HCT116 (cell line): ENCODE data around the gene FILIP1. TPM values are rescaled to one million over a fixed set of nuclear protein-coding genes. Genes with fewer than 3 reads are reported as not detected.

Experiments
- ATAC-seq: fragments of 200-7000 bp; cut with Tn5 transposase; 2 replicates; pipeline ENCODE4 v1.9.1; 2020; ENCODE audit warnings: mild to moderate bottlenecking, moderate library complexity
- BruUV-seq: library from RNA; stranded (reverse); fragments of 400-500 nt; replicated peaks from 2 replicates; lab custom pipeline; 2021; lab: Mats Ljungman, UMichigan
- CTCF ChIA-PET: fragments of 300-600 bp; sonication (Branson Sonifier 250); formaldehyde crosslinking; loops from one replicate; lab custom pipeline; 2021; ENCODE audit warnings: antibody characterized with exemption; lab: Charles Lee
- POLR2A ChIA-PET: fragments of 300-600, 350-600 bp; sonication (Branson Sonifier 250); formaldehyde crosslinking; loops from one replicate; lab custom pipeline; 2021; ENCODE audit warnings: antibody characterized with exemption; lab: Charles Lee
- RAD21 ChIA-PET, 2 experiments: fragments of 300-600 bp; sonication (Branson Sonifier 250); formaldehyde crosslinking; loops; one replicate each; lab custom pipeline; 2023; ENCODE audit warnings: low total read pairs in 2 of 2; ENCODE audit not compliant: uncharacterized antibody in 2 of 2, unreplicated experiment in 2 of 2, low non-redundant PET in 1 of 2; lab: Charles Lee
- DNase-seq: peaks from one replicate; pipeline ENCODE4 v3.0.0-alpha.2; 2010; ENCODE audit warnings: low read depth, low spot score
- H2AFZ ChIP-seq: fragments of 200-600 bp; shearing (Covaris generic), sonication (generic); 2 replicates; pipeline ENCODE4 v1.6.1; 2017; ENCODE audit warnings: low read depth, mixed run types, mixed read lengths, antibody characterized with exemption, low read length; ENCODE audit not compliant: poor library complexity, severe bottlenecking
- H3K27ac ChIP-seq: 2 replicates; pipeline ENCODE4 v1.5.1; 2012; ENCODE audit warnings: low read depth, low read length
- H3K27me3 ChIP-seq: fragments of 200-600 bp; sonication (generic); 2 replicates; pipeline ENCODE4 v1.6.1; 2016; ENCODE audit warnings: mixed run types, low read length, mixed read lengths; ENCODE audit not compliant: insufficient read depth
- H3K36me3 ChIP-seq, 2 experiments: fragments of 200-500 bp in 1 of 2; fragments of 200-600 bp in 1 of 2; sonication (Bioruptor generic) in 1 of 2; sonication (generic) in 1 of 2; 2 replicates each; pipeline versions ENCODE4 v1.5.1 to v1.6.1; 2014 to 2016; ENCODE audit warnings: low read length in 2 of 2, inconsistent platforms in 1 of 2, mixed read lengths in 1 of 2, mixed run types in 1 of 2; ENCODE audit not compliant: insufficient read depth in 2 of 2, control insufficient read depth in 1 of 2
- H3K4me1 ChIP-seq, 2 experiments: fragments of 200-600 bp in 1 of 2; sonication (generic) in 1 of 2; 2 replicates each; pipeline versions ENCODE4 v1.5.1 to v1.6.1; 2012 to 2017; ENCODE audit warnings: low read length in 2 of 2, inconsistent platforms in 1 of 2, mild to moderate bottlenecking in 1 of 2, mixed read lengths in 1 of 2, mixed run types in 1 of 2, moderate library complexity in 1 of 2; ENCODE audit not compliant: insufficient read depth in 2 of 2, control insufficient read depth in 1 of 2
- H3K4me2 ChIP-seq: fragments of 200-600 bp; sonication (generic); 2 replicates; pipeline ENCODE4 v1.6.1; 2017; ENCODE audit warnings: mixed run types, low read length, mixed read lengths
- H3K4me3 ChIP-seq, 2 experiments: fragments of 200-600 bp in 1 of 2; sonication (generic) in 1 of 2; replicated peaks in 1 of 2; 2 replicates each; pipeline ENCODE4 v1.5.1; 2011 to 2016; ENCODE audit warnings: low read length in 2 of 2, control low read depth in 1 of 2, low read depth in 1 of 2, mild to moderate bottlenecking in 1 of 2, mixed read lengths in 1 of 2, mixed run types in 1 of 2
- H3K79me2 ChIP-seq: fragments of 200-600 bp; sonication (generic); 2 replicates; pipeline ENCODE4 v1.6.1; 2017; ENCODE audit warnings: mild to moderate bottlenecking, mixed run types, low read length, moderate library complexity, mixed read lengths; ENCODE audit not compliant: insufficient read depth
- H3K9ac ChIP-seq: fragments of 200-600 bp; sonication (generic); 2 replicates; pipeline ENCODE4 v1.6.1; 2016; ENCODE audit warnings: low read length, mixed read lengths
- H3K9me2 ChIP-seq: fragments of 200-600 bp; sonication (generic), shearing (Covaris generic); 2 replicates; pipeline ENCODE4 v1.6.1; 2017; ENCODE audit warnings: mixed run types, mild to moderate bottlenecking, moderate library complexity; ENCODE audit not compliant: insufficient read depth
- H3K9me3 ChIP-seq, 2 experiments: fragments of 200-500 bp in 1 of 2; fragments of 200-600 bp in 1 of 2; sonication (Bioruptor generic) in 1 of 2; sonication (generic) in 1 of 2; 2 replicates each; pipeline ENCODE4 v1.6.1; 2014 to 2017; ENCODE audit warnings: low read length in 2 of 2, mixed read lengths in 2 of 2, inconsistent platforms in 1 of 2, low read depth in 1 of 2, mild to moderate bottlenecking in 1 of 2, mixed run types in 1 of 2, moderate library complexity in 1 of 2; ENCODE audit not compliant: control insufficient read depth in 1 of 2, insufficient read depth in 1 of 2
- H4K20me1 ChIP-seq: fragments of 200-600 bp; sonication (generic), shearing (Covaris generic); 2 replicates; pipeline ENCODE4 v1.6.1; 2017; ENCODE audit warnings: mixed run types, mild to moderate bottlenecking, moderate library complexity; ENCODE audit not compliant: insufficient read depth
- CEBPB ChIP-seq: IDR thresholded peaks from 2 replicates; pipeline ENCODE4 v1.6.1; 2012; ENCODE audit warnings: low read depth
- EZH2 ChIP-seq: fragments of 200-600 bp; sonication (generic); IDR thresholded peaks from 2 replicates; pipeline ENCODE4 v1.6.1; 2017; ENCODE audit warnings: antibody characterized with exemption, mixed run types
- FOSL1 ChIP-seq: IDR thresholded peaks from 2 replicates; pipeline ENCODE4 v1.6.1; 2012; ENCODE audit warnings: low read depth
- RAD21 ChIP-seq: IDR thresholded peaks from 2 replicates; pipeline ENCODE4 v1.6.1; 2012; ENCODE audit warnings: low read depth, mild to moderate bottlenecking
- SP1 ChIP-seq: IDR thresholded peaks from 2 replicates; pipeline ENCODE4 v1.6.1; 2012; ENCODE audit warnings: low read depth
- YY1 ChIP-seq: IDR thresholded peaks from 2 replicates; pipeline ENCODE4 v1.6.1; 2011; ENCODE audit warnings: low read length, low read depth, moderate library complexity, mild to moderate bottlenecking; ENCODE audit not compliant: insufficient replicate concordance; ENCODE audit errors: extremely low read depth
- intact Hi-C: fragments of 100-400 bp; cut with micrococcal nuclease; formaldehyde crosslinking; loops from 2 replicates; pipeline ENCODE4 v1.10.0; 2022
- total RNA-seq: library from RNA; stranded (reverse); gene quantifications from one replicate; pipeline ENCODE4 v1.2.1, GENCODE V29; 2021; ENCODE audit not compliant: unreplicated experiment
- TF ChIP-seq, protein P1 (sequence below): IDR thresholded peaks from 2 replicates; pipeline ENCODE4 v1.6.1; 2012
- TF ChIP-seq, protein P2 (sequence below): IDR thresholded peaks from 2 replicates; pipeline ENCODE4 v1.6.1; 2011; ENCODE audit warnings: mild to moderate bottlenecking, low read length, moderate library complexity; ENCODE audit not compliant: insufficient replicate concordance; ENCODE audit errors: extremely low read depth

The FILIP1 gene
- total RNA-seq, 1 experiment from 2014 or later, result 0.05 TPM

GRCh38 chr6:75414445-75415021, 79.1 kb downstream of the FILIP1 start:
- no peak overlapping the region for H3K9ac ChIP-seq
- H3K4me3 ChIP-seq, result no peak overlapping the region
- H3K9me3 ChIP-seq, result no peaks in the 10 kb centered on the region
- no TSS peak for BruUV-seq
- H3K4me1 ChIP-seq, result 0 out of 4 replicates have a peak, but pooled peaks cover 0 to 4% of the 10 kb centered on the region in 2 experiments
- no peaks in the 10 kb centered on the region for H3K79me2 ChIP-seq
- no peak for ATAC-seq
- DNase-seq, result no peak
- ChIA-PET POLR2A (no interaction called here), RAD21 (no interaction called here)
- H4K20me1 ChIP-seq, result no peaks in the 10 kb centered on the region
- H3K36me3 ChIP-seq, result no peaks in the 10 kb centered on the region
- intact Hi-C loops, result no loop called here
- TF ChIP-seq FOSL1 (no peak), RAD21 (no peak), EZH2 (no peak), YY1 (no peak), CEBPB (no peak), SP1 (no peak)
- TF ChIP-seq, protein P1, sequence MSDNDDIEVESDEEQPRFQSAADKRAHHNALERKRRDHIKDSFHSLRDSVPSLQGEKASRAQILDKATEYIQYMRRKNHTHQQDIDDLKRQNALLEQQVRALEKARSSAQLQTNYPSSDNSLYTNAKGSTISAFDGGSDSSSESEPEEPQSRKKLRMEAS, result no peak
- TF ChIP-seq, protein P2, sequence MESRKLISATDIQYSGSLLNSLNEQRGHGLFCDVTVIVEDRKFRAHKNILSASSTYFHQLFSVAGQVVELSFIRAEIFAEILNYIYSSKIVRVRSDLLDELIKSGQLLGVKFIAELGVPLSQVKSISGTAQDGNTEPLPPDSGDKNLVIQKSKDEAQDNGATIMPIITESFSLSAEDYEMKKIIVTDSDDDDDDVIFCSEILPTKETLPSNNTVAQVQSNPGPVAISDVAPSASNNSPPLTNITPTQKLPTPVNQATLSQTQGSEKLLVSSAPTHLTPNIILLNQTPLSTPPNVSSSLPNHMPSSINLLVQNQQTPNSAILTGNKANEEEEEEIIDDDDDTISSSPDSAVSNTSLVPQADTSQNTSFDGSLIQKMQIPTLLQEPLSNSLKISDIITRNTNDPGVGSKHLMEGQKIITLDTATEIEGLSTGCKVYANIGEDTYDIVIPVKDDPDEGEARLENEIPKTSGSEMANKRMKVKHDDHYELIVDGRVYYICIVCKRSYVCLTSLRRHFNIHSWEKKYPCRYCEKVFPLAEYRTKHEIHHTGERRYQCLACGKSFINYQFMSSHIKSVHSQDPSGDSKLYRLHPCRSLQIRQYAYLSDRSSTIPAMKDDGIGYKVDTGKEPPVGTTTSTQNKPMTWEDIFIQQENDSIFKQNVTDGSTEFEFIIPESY, result no peak
- TF ChIP-seq, all 23 proteins: peak for 0
- CTCF ChIA-PET, result no interaction called here
- 0 out of 2 replicates have a peak, but pooled peaks cover under 1% of the 10 kb centered on the region for H3K9me2 ChIP-seq
- no peak overlapping the region for H3K27ac ChIP-seq
- no peak overlapping the region for H2AFZ ChIP-seq
- no peaks in the 10 kb centered on the region for H3K27me3 ChIP-seq
- H3K4me2 ChIP-seq, result no peak overlapping the region
